ENCODE results near the gene PLCB1. TPM values are rescaled to one million over a fixed set of nuclear protein-coding genes. Genes with fewer than 3 reads are reported as not detected.

The PLCB1 gene
- total RNA-seq, 2 experiments from 2014 or later: 3.1 to 3.6 TPM

DNA sequence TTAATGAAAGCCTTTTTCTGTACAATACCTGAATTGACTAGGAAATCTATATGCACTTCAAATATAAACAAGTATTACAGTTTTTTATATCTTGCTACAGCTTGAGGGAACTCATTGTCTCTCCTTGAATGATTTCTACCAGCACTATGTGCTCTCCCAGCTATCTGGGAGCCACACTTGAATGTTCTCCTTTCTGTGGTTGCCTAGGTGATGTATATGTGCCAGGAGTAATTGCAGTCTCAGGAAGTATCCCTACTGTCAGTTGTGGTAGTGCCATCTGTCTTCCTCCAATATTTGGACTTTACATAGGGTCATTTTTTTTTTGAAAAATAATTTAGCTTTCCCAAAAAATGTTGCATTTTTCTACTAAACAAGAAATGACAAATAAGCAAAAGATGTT is 648.8 kb downstream of the PLCB1 start:
- TF ChIP-seq, protein P1, sequence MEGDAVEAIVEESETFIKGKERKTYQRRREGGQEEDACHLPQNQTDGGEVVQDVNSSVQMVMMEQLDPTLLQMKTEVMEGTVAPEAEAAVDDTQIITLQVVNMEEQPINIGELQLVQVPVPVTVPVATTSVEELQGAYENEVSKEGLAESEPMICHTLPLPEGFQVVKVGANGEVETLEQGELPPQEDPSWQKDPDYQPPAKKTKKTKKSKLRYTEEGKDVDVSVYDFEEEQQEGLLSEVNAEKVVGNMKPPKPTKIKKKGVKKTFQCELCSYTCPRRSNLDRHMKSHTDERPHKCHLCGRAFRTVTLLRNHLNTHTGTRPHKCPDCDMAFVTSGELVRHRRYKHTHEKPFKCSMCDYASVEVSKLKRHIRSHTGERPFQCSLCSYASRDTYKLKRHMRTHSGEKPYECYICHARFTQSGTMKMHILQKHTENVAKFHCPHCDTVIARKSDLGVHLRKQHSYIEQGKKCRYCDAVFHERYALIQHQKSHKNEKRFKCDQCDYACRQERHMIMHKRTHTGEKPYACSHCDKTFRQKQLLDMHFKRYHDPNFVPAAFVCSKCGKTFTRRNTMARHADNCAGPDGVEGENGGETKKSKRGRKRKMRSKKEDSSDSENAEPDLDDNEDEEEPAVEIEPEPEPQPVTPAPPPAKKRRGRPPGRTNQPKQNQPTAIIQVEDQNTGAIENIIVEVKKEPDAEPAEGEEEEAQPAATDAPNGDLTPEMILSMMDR (IDR thresholded peaks at IDR 0.05): no peak
- POLR2A ChIA-PET: no interaction called here
- no peak overlapping the region for H3K4me3 Mint-ChIP-seq
- DNase-seq (no peak), ATAC-seq (no peak)
- no peaks in the 10 kb centered on the region for H3K9me3 Mint-ChIP-seq
- CTCF ChIA-PET: interaction anchor here (1.2 kb wide), 2 partner anchors 9 to 21 kb away, joined by 3 read pairs; no protein-coding TSS in a partner anchor
- H3K4me1 Mint-ChIP-seq (ENCODE audit: low read depth): no peaks in the 10 kb centered on the region
- H3K27me3 Mint-ChIP-seq: no peaks in the 10 kb centered on the region
- intact Hi-C loops (cut with micrococcal nuclease): no loop called here
- H3K27ac Mint-ChIP-seq: no peak overlapping the region
- H3K36me3 Mint-ChIP-seq (ENCODE audit: low read depth): no peaks in the 10 kb centered on the region

DNA sequence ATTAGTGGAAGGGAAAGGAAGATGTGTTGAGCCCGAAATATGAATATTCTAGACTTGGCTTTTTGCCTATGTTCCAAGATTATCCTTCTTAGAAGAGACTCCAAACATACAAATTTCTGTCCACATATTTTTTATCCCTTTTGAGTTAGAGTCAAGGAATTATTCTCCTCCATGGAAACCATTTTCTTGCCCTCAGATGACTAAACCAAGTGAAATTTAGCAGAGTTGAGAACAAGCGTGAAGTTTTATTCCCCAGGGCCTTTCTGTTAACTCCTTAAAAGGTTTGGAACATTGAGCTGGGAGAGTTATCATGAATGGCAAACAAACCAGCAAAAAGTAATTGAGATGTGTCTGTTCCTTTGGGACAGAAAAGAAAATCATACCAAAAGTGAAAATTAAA is 650.7 kb downstream of the PLCB1 start:
- no peaks in the 10 kb centered on the region for H3K27me3 Mint-ChIP-seq
- ATAC-seq: no peak
- no peaks in the 10 kb centered on the region for H3K36me3 Mint-ChIP-seq (ENCODE audit: low read depth)
- no peak for DNase-seq
- H3K4me1 Mint-ChIP-seq (ENCODE audit: low read depth): no peaks in the 10 kb centered on the region
- intact Hi-C loops (cut with micrococcal nuclease): no loop called here
- no peak overlapping the region for H3K4me3 Mint-ChIP-seq
- no peak overlapping the region for H3K27ac Mint-ChIP-seq
- H3K9me3 Mint-ChIP-seq: no peaks in the 10 kb centered on the region
- TF ChIP-seq, protein P1 (IDR thresholded peaks at IDR 0.05): no peak
- ChIA-PET CTCF (no interaction called here), POLR2A (no interaction called here)

- intact Hi-C loops (cut with micrococcal nuclease): no loop called here
- no peaks in the 10 kb centered on the region for H3K36me3 Mint-ChIP-seq (ENCODE audit: low read depth)
- no peaks in the 10 kb centered on the region for H3K4me1 Mint-ChIP-seq (ENCODE audit: low read depth)
- H3K27me3 Mint-ChIP-seq: no peaks in the 10 kb centered on the region
- ChIA-PET POLR2A (no interaction called here), CTCF (no interaction called here)
- H3K27ac Mint-ChIP-seq: no peak overlapping the region
- TF ChIP-seq, protein P1 (IDR thresholded peaks at IDR 0.05): no peak
- H3K4me3 Mint-ChIP-seq: no peak overlapping the region
- DNase-seq: no peak
- no peak for ATAC-seq
- no peaks in the 10 kb centered on the region for H3K9me3 Mint-ChIP-seq
Measured at GRCh38 chr20:8783734-8784133, 651.7 kb downstream of the PLCB1 start.

GRCh38 chr20:8786383-8786782 is 654.3 kb downstream of the PLCB1 start:
- intact Hi-C loops (cut with micrococcal nuclease): no loop called here
- H3K4me1 Mint-ChIP-seq (ENCODE audit: low read depth): no peaks in the 10 kb centered on the region
- TF ChIP-seq, protein P1 (IDR thresholded peaks at IDR 0.05): no peak
- no peak overlapping the region for H3K4me3 Mint-ChIP-seq
- H3K27me3 Mint-ChIP-seq: no peaks in the 10 kb centered on the region
- no peaks in the 10 kb centered on the region for H3K36me3 Mint-ChIP-seq (ENCODE audit: low read depth)
- no peak for ATAC-seq
- H3K9me3 Mint-ChIP-seq: no peaks in the 10 kb centered on the region
- H3K27ac Mint-ChIP-seq: no peak overlapping the region
- ChIA-PET POLR2A (no interaction called here), CTCF (no interaction called here)
- DNase-seq: no peak

DNA sequence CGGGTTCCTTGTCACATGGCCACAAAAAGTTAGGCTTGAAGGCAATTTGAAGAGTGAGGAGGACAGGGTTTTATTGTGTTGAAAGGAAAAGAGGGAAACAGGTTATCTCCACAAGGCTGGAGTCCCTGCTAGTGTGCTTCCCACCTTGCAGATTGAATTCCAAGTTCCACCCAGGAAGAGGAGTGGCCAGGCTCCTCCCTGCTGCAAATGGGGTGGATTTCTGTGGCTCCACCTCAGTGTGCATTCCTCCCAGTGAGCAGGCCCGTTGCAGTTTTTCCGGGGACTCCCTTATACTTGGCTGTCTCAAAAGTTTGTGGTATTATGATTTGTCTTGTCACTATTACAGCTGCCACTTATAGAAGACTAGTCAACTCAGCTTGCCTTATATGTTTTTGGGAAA is 655.0 kb downstream of the PLCB1 start:
- TF ChIP-seq, protein P1 (IDR thresholded peaks at IDR 0.05): no peak
- ATAC-seq (no peak), DNase-seq (no peak)
- intact Hi-C loops (cut with micrococcal nuclease): no loop called here
- Mint-ChIP-seq H3K4me3 (no peak overlapping the region), H3K4me1 (ENCODE audit: low read depth) (no peaks in the 10 kb centered on the region), H3K36me3 (ENCODE audit: low read depth) (no peaks in the 10 kb centered on the region), H3K9me3 (no peaks in the 10 kb centered on the region), H3K27me3 (no peaks in the 10 kb centered on the region), H3K27ac (no peak overlapping the region)
- CTCF ChIA-PET: no interaction called here
- POLR2A ChIA-PET: no interaction called here
